ENCODE measurements around the gene CDIP1.

The CDIP1 gene

DNA sequence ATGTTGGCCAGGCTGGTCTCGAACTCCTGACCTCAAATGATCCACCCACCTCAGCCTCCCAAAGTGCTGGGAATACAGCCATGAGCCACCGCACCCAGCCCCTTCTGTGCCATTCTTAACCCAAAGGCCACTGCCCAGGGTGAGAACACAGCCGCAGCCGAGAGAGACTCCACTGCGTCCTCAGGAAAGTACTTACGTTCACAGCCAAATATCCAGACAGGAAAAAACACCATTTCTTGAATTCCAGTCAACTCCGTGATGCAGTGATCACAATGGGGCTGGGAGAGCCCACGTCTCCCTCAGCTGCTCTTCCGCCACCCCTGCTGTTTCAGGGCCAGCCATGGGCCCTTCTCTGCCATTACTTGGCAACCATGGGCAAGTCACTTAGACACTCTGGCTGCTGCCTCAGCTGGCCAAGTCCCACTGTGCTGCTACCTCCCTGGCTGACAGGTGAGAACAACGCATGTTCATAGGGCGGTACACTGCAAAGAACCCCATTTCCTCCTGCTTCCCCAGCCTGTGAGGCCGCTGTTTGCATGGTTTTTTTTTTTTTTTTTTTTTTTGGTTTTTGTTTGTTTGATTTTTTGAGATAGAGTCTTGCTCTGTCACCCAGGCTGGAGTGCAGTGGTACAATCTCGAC lies 4.3 kb downstream of the CDIP1 start:
- no peak overlapping the region for H3K4me2 ChIP-seq (ENCODE audit: low read depth, low read length, poor library complexity, severe bottlenecking)
- peaks cover 30% of the 10 kb centered on the region for H3K79me2 ChIP-seq (ENCODE audit: insufficient read depth, low read length)
- peaks cover 19% of the 10 kb centered on the region for H3K4me1 ChIP-seq (ENCODE audit: insufficient read depth, low read length, poor library complexity, severe bottlenecking)
- no peaks in the 10 kb centered on the region for H4K20me1 ChIP-seq (ENCODE audit: insufficient read depth, low read length, poor library complexity, severe bottlenecking)
- H3K9ac ChIP-seq (ENCODE audit: low read depth, low read length, poor library complexity, severe bottlenecking) = no peak overlapping the region
- H3F3A ChIP-seq (ENCODE audit: low read depth) = no peaks in the 10 kb centered on the region
- H3K4me3 ChIP-seq (ENCODE audit: low read length, poor library complexity, severe bottlenecking) = no peak overlapping the region
- H3K27me3 ChIP-seq (ENCODE audit: insufficient read depth, low read length, poor library complexity, severe bottlenecking) = no peaks in the 10 kb centered on the region
- H2AFZ ChIP-seq (ENCODE audit: low read length) = no peak overlapping the region
- TF ChIP-seq, protein P1, sequence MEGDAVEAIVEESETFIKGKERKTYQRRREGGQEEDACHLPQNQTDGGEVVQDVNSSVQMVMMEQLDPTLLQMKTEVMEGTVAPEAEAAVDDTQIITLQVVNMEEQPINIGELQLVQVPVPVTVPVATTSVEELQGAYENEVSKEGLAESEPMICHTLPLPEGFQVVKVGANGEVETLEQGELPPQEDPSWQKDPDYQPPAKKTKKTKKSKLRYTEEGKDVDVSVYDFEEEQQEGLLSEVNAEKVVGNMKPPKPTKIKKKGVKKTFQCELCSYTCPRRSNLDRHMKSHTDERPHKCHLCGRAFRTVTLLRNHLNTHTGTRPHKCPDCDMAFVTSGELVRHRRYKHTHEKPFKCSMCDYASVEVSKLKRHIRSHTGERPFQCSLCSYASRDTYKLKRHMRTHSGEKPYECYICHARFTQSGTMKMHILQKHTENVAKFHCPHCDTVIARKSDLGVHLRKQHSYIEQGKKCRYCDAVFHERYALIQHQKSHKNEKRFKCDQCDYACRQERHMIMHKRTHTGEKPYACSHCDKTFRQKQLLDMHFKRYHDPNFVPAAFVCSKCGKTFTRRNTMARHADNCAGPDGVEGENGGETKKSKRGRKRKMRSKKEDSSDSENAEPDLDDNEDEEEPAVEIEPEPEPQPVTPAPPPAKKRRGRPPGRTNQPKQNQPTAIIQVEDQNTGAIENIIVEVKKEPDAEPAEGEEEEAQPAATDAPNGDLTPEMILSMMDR (conservative IDR thresholded peaks at IDR 0.05; ENCODE audit: low read length) = no peak
- TF ChIP-seq EZH2phosphoT487 (IDR thresholded peaks at IDR 0.05; ENCODE audit: borderline replicate concordance) = no peak
- H3K9me3 ChIP-seq (ENCODE audit: insufficient read depth, low read depth, low read length) = no peaks in the 10 kb centered on the region
- no peaks in the 10 kb centered on the region for H3K36me3 ChIP-seq (ENCODE audit: insufficient read depth, low read length)
- H3K9me2 ChIP-seq (replicated peaks; ENCODE audit: low read depth, low read length) = no peaks in the 10 kb centered on the region

DNA sequence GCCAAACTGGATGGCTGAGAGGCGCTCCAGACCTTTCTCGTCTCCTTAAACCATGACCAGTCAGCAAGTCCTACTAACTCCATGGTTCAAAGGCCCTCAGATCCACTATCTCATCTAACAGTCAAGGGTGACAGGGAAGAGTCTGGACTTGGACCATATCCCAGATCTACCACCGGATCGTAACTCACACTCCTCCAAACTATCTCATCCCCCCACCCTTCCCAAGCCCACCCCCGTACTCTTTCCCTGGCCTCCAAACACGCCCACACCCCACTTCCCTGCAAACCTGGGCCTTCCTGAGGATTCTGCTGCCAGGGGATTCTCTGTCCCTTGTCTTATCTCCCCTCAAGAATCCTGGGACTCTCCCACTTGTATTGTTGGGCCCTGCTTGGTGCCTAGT lies 5.1 kb downstream of the CDIP1 start:
- Histone ChIP-seq H3K27me3 (ENCODE audit: insufficient read depth, low read length, poor library complexity, severe bottlenecking) (no peaks in the 10 kb centered on the region), H3K4me2 (ENCODE audit: low read depth, low read length, poor library complexity, severe bottlenecking) (no peak overlapping the region), H3K4me3 (ENCODE audit: low read length, poor library complexity, severe bottlenecking) (no peak overlapping the region), H3F3A (ENCODE audit: low read depth) (no peaks in the 10 kb centered on the region), H3K9me2 (replicated peaks; ENCODE audit: low read depth, low read length) (no peaks in the 10 kb centered on the region), H3K36me3 (ENCODE audit: insufficient read depth, low read length) (no peaks in the 10 kb centered on the region), H4K20me1 (ENCODE audit: insufficient read depth, low read length, poor library complexity, severe bottlenecking) (no peaks in the 10 kb centered on the region), H3K4me1 (ENCODE audit: insufficient read depth, low read length, poor library complexity, severe bottlenecking) (peaks cover 22% of the 10 kb centered on the region), H3K79me2 (ENCODE audit: insufficient read depth, low read length) (peaks cover 30% of the 10 kb centered on the region), H3K9ac (ENCODE audit: low read depth, low read length, poor library complexity, severe bottlenecking) (no peak overlapping the region), H3K9me3 (ENCODE audit: insufficient read depth, low read depth, low read length) (no peaks in the 10 kb centered on the region), H2AFZ (ENCODE audit: low read length) (no peak overlapping the region)
- no peak for TF ChIP-seq EZH2phosphoT487 (IDR thresholded peaks at IDR 0.05; ENCODE audit: borderline replicate concordance)
- TF ChIP-seq, protein P1 (conservative IDR thresholded peaks at IDR 0.05; ENCODE audit: low read length) = no peak

DNA sequence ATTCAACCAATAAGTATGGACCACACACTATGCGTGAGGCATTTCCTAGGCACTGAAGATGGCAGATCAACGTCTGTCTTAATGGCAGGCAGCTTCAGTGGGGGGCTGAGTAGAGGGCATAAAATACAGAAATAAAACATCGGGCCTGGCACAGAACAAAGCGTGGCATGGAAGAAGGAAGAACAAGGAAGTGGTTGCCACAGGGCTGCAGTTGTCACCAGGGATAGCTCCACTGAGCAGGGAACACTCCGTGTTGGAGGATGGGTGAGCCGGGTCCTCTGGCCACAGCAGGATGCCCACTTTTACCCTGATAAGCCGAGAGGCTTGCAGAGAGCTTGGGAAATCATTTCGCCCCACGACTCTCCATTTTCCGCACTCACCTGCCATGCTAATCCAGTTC lies 6.3 kb downstream of the CDIP1 start:
- H3K79me2 ChIP-seq (ENCODE audit: insufficient read depth, low read length) = peaks cover 20% of the 10 kb centered on the region

More for the DNA sequence above, 6.3 kb downstream of the CDIP1 start:
- no peaks in the 10 kb centered on the region for H3K27me3 ChIP-seq (ENCODE audit: insufficient read depth, low read length, poor library complexity, severe bottlenecking)
- H2AFZ ChIP-seq (ENCODE audit: low read length) = no peak overlapping the region
- no peak overlapping the region for H3K4me3 ChIP-seq (ENCODE audit: low read length, poor library complexity, severe bottlenecking)
- no peak overlapping the region for H3K9ac ChIP-seq (ENCODE audit: low read depth, low read length, poor library complexity, severe bottlenecking)
- no peaks in the 10 kb centered on the region for H3K9me3 ChIP-seq (ENCODE audit: insufficient read depth, low read depth, low read length)
- no peaks in the 10 kb centered on the region for H3F3A ChIP-seq (ENCODE audit: low read depth)
- H3K4me1 ChIP-seq (ENCODE audit: insufficient read depth, low read length, poor library complexity, severe bottlenecking) = peaks cover 22% of the 10 kb centered on the region
- no peak for TF ChIP-seq EZH2phosphoT487 (IDR thresholded peaks at IDR 0.05; ENCODE audit: borderline replicate concordance)
- TF ChIP-seq, protein P1 (conservative IDR thresholded peaks at IDR 0.05; ENCODE audit: low read length) = no peak
- H3K9me2 ChIP-seq (replicated peaks; ENCODE audit: low read depth, low read length) = no peaks in the 10 kb centered on the region
- no peaks in the 10 kb centered on the region for H3K36me3 ChIP-seq (ENCODE audit: insufficient read depth, low read length)
- H4K20me1 ChIP-seq (ENCODE audit: insufficient read depth, low read length, poor library complexity, severe bottlenecking) = no peaks in the 10 kb centered on the region
- H3K4me2 ChIP-seq (ENCODE audit: low read depth, low read length, poor library complexity, severe bottlenecking) = no peak overlapping the region
